IPS-20b (cell line): ENCODE data around the gene LRRC56.

ENCODE experiments used
- H3K27ac ChIP-seq: one replicate; pipeline ENCODE4 v1.5.1; 2013; ENCODE audit warnings: low read length
- H3K27me3 ChIP-seq: 2 replicates; pipeline ENCODE4 v1.6.1; 2013; ENCODE audit warnings: mild to moderate bottlenecking, low read length, inconsistent platforms; ENCODE audit not compliant: insufficient read depth
- H3K36me3 ChIP-seq: 2 replicates; pipeline ENCODE4 v1.6.1; 2013; ENCODE audit warnings: low read depth, mild to moderate bottlenecking, inconsistent platforms, low read length, moderate library complexity; ENCODE audit not compliant: insufficient read depth
- H3K4me1 ChIP-seq: 2 replicates; pipeline ENCODE4 v1.6.1; 2013; ENCODE audit warnings: mild to moderate bottlenecking, control low read depth, inconsistent platforms, low read length, moderate library complexity; ENCODE audit not compliant: insufficient read depth
- H3K4me3 ChIP-seq: 2 replicates; pipeline ENCODE4 v1.5.1; 2013; ENCODE audit warnings: mild to moderate bottlenecking, low read length, inconsistent platforms
- H3K9ac ChIP-seq: 2 replicates; pipeline ENCODE4 v1.6.1; 2013; ENCODE audit warnings: low read depth, mild to moderate bottlenecking, inconsistent platforms, low read length, moderate library complexity
- H3K9me3 ChIP-seq: 2 replicates; pipeline ENCODE4 v1.6.1; 2013; ENCODE audit warnings: mild to moderate bottlenecking, low read depth, low read length, inconsistent platforms; ENCODE audit not compliant: insufficient read depth

The LRRC56 gene

DNA sequence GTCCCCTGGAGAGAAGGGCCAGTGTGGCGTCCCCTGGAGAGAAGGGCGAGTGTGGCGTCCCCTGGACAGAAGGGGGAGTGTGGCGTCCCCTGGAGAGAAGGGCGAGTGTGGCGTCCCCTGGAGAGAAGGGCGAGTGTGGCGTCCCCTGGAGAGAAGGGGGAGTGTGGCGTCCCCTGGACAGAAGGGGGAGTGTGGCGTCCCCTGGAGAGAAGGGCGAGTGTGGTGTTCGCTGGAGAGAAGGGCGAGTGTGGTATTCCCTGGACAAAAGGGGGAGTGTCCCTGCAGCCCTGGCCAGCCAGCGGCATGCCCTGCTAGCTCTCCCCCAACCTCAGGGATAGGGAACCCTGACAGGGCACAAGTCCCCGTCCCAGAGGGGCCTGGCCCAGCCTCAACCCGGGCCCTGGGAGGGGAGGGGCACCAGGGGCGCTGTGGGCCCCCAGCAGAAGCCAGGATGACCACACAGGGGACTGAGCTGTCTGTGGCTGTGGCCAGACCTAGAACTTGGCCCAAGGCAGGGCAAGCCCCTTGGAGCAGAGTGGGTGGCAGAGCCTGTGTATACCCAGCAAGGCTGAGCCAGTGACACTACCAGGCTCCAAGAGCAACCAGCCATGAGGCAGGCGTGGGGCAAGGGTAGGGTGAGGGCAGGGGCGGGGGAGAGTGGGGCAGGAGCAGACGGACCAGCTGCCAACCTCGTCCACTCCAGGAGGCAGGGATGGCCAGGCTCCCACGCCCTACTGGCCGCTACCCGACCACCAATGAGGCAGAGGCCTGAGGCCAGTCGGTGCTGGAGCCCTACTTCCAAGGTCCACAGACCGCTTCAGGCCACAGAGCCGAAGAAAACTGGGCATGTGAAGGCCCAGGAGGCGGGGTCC lies 6.1 kb upstream of the LRRC56 start:
- Histone ChIP-seq H3K9ac (no peak overlapping the region), H3K27me3 (peaks cover 3% of the 10 kb centered on the region; the same call in 1 of the 2 replicates), H3K27ac (no peak overlapping the region), H3K4me1 (no peaks in the 10 kb centered on the region), H3K4me3 (no peak overlapping the region), H3K9me3 (no peaks in the 10 kb centered on the region), H3K36me3 (peaks cover 18% of the 10 kb centered on the region; the same call in 1 of the 2 replicates)

DNA sequence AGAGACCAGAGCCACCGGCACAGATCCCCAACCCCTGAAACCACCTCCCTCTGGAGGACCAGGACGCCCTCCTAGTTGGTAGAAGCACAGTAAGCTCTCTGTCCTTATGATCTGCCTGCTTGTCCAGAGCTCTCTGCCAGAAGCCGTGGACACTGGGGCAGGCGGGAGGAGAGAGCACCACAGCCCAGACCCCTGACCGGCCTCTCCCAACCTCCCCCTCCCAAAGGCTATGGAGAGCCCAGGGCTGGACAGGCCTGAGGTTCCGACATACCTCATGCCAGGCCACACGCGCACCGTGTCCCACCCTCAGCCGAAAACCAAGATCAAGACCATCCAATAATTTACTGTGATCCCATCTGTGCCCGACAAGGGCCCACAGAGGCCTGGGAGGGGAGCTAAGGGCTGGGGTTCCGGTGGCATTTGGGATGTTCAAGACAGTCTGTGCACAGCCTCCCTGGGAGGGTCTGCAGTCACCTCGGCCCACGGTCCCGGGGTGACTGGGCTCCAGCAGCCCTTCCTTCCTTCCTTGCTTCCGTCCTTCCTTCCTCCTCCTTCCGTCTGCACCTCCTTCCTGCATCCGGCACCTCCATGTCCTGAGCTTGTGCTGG lies 5.3 kb upstream of the LRRC56 start:
- Histone ChIP-seq H3K4me3 (no peak overlapping the region), H3K9ac (no peak overlapping the region), H3K36me3 (peaks cover 18% of the 10 kb centered on the region; the same call in 1 of the 2 replicates), H3K27ac (no peak overlapping the region), H3K4me1 (no peaks in the 10 kb centered on the region), H3K27me3 (peaks cover 11% of the 10 kb centered on the region), H3K9me3 (no peaks in the 10 kb centered on the region)

DNA sequence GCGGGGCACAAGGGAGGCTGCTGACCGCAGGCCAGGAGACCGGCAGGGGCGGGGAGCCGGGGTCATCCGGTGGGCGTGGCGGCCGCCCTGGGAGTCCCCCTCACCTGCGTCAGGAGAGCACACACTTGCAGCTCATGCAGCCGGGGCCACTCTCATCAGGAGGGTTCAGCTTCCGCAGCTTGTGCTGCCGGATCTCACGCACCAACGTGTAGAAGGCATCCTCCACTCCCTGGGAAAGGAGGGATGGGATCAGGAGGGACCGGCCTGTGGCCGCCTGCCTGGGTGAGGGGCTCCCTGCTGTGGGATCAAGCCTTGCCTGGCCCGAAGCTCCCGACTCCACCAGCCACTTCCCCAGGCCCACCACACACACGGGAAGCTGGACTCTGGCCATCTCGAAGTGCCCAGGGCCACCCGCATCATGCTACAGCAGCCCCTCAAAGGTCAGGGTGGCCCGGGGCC lies 4.8 kb upstream of the LRRC56 start:
- no peak overlapping the region for H3K9ac ChIP-seq

DNA sequence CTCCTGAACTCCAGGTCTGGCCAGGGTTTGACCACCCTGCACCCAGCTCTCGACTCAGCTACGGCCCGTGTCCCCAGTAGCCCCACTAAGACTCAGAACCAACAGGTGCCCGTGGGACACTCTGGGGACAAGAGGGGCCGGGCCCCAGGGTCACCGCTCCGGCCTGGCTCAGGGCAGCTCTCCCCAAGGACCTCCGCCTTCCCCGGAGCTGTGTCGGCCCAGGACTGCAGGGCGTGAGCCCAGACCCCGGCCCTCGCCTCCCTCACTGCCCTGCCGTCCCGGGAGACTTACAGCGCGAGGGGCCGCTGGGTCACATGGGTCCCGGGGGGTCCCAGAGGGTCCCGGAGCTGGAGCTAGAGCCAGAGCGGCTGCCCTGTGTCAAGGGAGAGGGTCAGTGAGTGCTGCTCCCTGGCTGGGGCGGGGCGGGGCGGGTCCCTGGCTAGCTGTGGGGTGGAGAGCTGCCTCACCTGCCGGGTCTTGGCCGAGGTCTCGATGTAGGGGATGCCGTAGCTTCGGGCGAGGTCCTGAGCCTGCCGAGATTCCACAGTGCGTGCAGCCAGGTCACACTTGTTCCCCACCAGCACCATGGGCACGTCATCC lies 4.2 kb upstream of the LRRC56 start:
- Histone ChIP-seq H3K27ac (no peak overlapping the region), H3K36me3 (peaks cover 18% of the 10 kb centered on the region; the same call in 1 of the 2 replicates), H3K9ac (no peak overlapping the region), H3K4me1 (peaks cover 5% of the 10 kb centered on the region; the same call in 1 of the 2 replicates), H3K4me3 (no peak overlapping the region), H3K27me3 (peaks cover 22% of the 10 kb centered on the region), H3K9me3 (no peaks in the 10 kb centered on the region)

More for the DNA sequence above, 4.8 kb upstream of the LRRC56 start:
- Histone ChIP-seq H3K9me3 (no peaks in the 10 kb centered on the region), H3K36me3 (peaks cover 18% of the 10 kb centered on the region; the same call in 1 of the 2 replicates), H3K4me1 (peaks cover 1% of the 10 kb centered on the region; the same call in 1 of the 2 replicates), H3K4me3 (no peak overlapping the region), H3K27me3 (peaks cover 16% of the 10 kb centered on the region), H3K27ac (no peak overlapping the region)

DNA sequence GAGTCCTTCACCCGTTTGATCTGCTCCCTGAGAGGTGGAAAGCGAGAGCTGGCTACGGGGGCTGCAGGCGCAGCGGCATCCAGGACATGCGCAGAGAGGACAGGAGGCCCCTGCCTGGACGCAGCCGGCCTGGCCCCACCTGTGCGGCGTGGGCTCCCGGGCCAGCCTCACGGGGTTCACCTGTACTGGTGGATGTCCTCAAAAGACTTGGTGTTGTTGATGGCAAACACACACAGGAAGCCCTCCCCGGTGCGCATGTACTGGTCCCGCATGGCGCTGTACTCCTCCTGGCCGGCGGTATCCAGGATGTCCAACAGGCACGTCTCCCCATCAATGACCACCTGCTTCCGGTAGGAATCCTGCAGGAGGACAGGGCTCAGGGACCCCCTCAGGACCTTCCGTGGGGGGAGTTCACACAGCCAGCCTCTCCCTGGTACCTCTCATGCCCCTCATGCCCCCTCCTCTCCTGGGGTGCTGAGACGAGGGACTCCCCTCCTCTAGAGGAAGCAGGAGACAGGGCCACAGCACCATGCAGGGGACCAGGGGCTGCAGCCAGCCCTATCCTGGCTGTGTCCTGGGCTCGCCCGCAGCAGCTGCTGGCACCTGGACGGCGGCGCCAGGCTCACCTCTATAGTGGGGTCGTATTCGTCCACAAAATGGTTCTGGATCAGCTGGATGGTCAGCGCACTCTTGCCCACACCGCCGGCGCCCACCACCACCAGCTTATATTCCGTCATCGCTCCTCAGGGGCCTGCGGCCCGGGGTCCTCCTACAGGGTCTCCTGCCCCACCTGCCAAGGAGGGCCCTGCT lies 3.5 kb upstream of the LRRC56 start:
- H3K4me1 ChIP-seq, result peaks cover 5% of the 10 kb centered on the region; the same call in 1 of the 2 replicates

DNA sequence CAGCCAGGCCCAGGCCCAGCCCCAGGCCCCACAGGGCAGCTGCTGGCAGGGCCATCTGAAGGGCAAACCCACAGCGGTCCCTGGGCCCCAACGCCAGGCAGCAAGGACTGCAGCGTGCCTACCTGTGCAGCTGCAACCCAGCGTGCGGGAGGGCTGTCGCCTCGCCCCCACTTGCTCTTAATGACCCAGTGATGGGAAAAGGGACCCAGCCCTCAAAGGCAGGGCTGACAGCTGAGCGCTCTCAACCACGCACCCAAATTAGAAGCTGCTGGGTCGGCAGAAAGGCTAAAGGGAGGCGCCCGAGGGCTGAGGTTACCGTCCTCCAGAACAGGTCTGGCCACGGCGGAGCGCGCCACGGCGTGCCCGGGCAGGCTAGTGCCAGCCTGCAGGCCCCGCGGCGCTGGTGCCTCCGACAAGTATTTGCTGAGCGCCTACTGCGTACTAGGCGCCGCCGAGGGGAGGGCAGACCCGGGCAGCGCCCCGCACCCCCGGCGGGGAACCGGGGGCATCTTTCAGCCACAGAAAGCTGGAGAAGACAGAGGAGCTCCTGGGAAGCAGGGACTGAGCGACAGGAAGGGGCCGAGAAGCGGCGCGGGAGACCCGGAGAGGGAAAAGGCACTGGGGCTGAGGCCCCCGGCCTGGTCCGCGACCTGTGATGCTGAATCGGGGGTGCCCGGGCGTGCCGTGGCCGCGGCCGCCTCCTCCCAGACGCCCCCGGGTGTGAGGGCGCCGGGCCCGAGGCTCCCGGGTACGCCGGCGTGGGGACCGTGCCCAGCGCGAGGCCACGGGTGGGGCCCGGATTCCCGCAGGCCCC lies 2.7 kb upstream of the LRRC56 start:
- no peak overlapping the region for H3K27ac ChIP-seq
- H3K4me3 ChIP-seq, result peak overlapping the region; percentile 71
- peaks cover 18% of the 10 kb centered on the region; the same call in 1 of the 2 replicates for H3K36me3 ChIP-seq
- peak overlapping the region; percentile 69 for H3K9ac ChIP-seq
- H3K4me1 ChIP-seq, result peaks cover 5% of the 10 kb centered on the region; the same call in 1 of the 2 replicates
- no peaks in the 10 kb centered on the region for H3K9me3 ChIP-seq
- peaks cover 30% of the 10 kb centered on the region for H3K27me3 ChIP-seq

More for the DNA sequence above, 3.5 kb upstream of the LRRC56 start:
- Histone ChIP-seq H3K27me3 (peaks cover 29% of the 10 kb centered on the region), H3K27ac (no peak overlapping the region), H3K4me3 (peak overlapping the region; percentile 71; the same call in 1 of the 2 replicates), H3K36me3 (peaks cover 18% of the 10 kb centered on the region; the same call in 1 of the 2 replicates), H3K9ac (no peak overlapping the region), H3K9me3 (no peaks in the 10 kb centered on the region)

DNA sequence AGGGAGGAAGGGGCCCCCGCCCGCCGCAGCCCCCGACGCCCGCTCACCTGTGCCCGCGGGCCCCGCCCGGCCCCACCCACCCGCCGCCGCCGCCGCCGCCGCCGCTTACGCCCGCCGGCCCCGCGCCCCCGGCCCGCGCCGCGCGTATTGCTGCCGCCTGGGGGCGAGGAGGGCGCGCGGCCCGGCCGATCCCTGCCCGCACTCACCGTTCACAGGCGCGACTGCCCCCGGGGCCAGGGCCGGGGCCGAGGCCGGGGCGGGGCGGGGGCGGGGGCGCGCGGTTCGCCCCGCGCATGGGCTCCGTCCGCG lies 2.2 kb upstream of the LRRC56 start:
- Histone ChIP-seq H3K27me3 (peaks cover 30% of the 10 kb centered on the region), H3K4me3 (peak overlapping the region; percentile 71; the same call in 1 of the 2 replicates), H3K36me3 (peaks cover 18% of the 10 kb centered on the region; the same call in 1 of the 2 replicates), H3K9me3 (no peaks in the 10 kb centered on the region), H3K9ac (no peak overlapping the region), H3K27ac (no peak overlapping the region), H3K4me1 (peaks cover 5% of the 10 kb centered on the region; the same call in 1 of the 2 replicates)

DNA sequence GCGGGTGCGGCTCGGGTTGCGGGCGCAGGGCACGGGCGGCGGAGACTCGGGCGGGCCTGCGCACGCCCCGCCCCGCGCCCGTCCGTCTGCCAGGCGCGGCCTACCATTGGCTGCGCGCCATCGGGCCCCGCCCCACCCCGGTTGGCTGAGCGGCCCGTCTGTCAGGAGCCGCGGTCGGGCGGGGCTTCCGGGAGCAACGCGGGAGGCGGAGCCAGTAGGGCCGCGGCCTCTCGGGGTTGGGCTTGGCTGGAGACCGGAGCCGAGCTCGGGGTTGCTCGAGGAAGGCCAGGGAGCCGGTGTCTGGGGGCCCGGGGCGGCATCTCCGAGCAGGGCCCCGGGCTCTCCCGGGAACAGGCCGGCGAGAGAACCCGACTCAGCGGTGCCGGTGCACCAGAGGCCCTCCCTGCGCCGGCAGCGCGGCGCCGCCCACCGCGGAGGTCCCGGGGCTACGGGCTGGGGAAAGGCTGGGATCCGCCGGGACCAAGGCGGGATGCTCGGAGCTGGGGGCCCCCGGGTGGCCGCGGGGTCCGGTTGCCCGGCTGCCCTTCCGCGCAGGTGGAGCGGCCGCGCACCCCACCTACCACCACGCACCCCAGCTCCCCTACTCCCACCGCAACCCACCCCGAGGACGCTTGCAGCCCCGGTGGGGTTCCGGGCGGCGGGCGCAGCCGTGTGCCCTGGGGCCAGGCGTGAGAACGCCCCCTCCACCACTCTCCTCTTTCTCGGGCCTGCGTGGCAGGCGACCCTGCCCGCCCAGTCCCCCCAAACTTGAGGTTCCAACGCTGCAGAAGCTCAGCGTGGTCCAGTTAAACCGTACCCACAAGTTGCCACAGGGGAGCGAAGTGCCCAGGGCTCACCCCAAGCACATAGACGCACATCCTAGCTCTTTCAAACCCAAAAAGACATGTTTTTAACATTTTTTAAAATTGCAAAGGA lies 1.5 kb upstream of the LRRC56 start, which contains the start of gene HRAS:
HRAS (minus strand) TSS at position 58 of the 936 bp plus-strand sequence.
- Histone ChIP-seq H3K4me1 (peaks cover 5% of the 10 kb centered on the region; the same call in 1 of the 2 replicates), H3K36me3 (peaks cover 18% of the 10 kb centered on the region; the same call in 1 of the 2 replicates), H3K9ac (peak within 1 kb of the TSS; percentile 69), H3K9me3 (no peaks in the 10 kb centered on the region), H3K4me3 (peak within 1 kb of the TSS; percentile 72), H3K27me3 (peaks cover 30% of the 10 kb centered on the region), H3K27ac (no peak within 1 kb of the TSS)

DNA sequence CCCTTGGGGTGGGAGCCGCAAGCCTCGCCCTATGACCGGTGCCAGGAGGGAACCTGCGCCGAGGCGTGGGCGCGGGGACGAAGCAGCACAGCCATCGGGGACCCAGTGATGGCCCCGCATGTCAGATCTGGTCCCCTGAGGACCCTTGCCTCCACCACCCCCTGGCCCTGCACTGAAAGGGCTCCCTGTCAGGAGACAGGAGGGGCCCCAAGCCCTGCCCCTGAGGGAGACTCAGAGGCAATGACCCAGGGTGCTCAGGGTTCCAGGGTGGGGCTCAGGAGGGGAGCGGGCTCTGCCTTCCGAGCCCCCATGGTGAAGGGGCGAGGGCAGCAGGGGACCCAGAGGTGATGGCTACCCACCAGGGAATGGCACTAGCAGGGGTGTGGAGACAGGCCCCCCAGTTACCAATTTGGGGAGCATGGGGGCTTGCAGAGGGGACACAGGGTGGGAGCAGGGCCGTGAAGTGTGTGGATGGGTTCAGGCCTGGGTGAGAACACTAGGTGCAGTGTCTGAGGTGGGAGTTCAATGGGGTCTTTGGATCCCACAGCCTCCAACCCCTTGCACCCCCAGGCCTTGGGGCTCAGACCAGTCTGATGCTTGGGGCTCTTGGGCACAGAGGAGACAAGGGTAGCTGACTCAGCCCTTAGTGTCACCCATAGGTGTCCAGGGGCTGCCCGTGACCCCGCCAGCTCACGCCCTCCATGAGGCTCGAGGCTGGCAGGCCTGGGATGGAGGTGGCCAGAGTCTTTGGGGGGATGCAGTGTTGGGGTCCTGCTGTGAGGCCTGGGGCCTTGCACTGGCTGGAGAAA lies 499 bp downstream of the LRRC56 start:
- Histone ChIP-seq H3K36me3 (peaks cover 2% of the 10 kb centered on the region; the same call in 1 of the 2 replicates), H3K27me3 (peaks cover 30% of the 10 kb centered on the region), H3K4me1 (peaks cover 5% of the 10 kb centered on the region; the same call in 1 of the 2 replicates), H3K27ac (no peak overlapping the region), H3K9ac (no peak overlapping the region), H3K9me3 (no peaks in the 10 kb centered on the region), H3K4me3 (peak overlapping the region; percentile 55; the same call in 1 of the 2 replicates)
